ENCODE results near the gene UBE3A. TPM values are rescaled to one million over a fixed set of nuclear protein-coding genes. Genes with fewer than 3 reads are reported as not detected.

The UBE3A gene
- total RNA-seq, 1 donor from 2014 or later: 93.1 TPM

DNA sequence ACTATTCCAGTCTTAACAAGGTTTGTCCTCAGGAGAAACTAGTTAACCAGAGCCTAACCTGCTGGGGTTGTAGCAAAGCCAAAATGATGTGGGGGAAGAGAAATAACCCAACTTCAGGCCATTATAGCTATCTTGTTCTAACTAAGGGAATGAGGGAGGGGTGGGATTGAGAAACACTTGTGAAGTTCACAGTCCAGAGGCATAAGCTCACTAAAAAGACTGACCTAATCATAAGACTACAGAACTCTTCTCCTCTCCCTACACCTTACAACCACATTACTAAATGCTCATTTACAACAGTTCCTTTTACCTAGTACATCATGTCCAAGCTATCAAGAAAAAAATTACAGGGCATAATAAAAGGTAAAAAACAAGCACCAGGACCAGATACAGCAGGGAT is 52.8 kb downstream of the UBE3A start:
- no peaks in the 10 kb centered on the region for H3K36me3 ChIP-seq
- no peak for ATAC-seq

GRCh38 chr15:25381579-25381978 is 57.2 kb downstream of the UBE3A start:
- no peak overlapping the region for H3K27ac ChIP-seq
- TF ChIP-seq, protein P1, sequence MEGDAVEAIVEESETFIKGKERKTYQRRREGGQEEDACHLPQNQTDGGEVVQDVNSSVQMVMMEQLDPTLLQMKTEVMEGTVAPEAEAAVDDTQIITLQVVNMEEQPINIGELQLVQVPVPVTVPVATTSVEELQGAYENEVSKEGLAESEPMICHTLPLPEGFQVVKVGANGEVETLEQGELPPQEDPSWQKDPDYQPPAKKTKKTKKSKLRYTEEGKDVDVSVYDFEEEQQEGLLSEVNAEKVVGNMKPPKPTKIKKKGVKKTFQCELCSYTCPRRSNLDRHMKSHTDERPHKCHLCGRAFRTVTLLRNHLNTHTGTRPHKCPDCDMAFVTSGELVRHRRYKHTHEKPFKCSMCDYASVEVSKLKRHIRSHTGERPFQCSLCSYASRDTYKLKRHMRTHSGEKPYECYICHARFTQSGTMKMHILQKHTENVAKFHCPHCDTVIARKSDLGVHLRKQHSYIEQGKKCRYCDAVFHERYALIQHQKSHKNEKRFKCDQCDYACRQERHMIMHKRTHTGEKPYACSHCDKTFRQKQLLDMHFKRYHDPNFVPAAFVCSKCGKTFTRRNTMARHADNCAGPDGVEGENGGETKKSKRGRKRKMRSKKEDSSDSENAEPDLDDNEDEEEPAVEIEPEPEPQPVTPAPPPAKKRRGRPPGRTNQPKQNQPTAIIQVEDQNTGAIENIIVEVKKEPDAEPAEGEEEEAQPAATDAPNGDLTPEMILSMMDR (IDR thresholded peaks at IDR 0.05): no peak
- intact Hi-C loops (cut with DNase I): no loop called here
- DNase-seq (no peak), ATAC-seq (no peak)
- no peak overlapping the region for H3K4me3 ChIP-seq
- H3K27me3 ChIP-seq: no peaks in the 10 kb centered on the region
- no peaks in the 10 kb centered on the region for H3K36me3 ChIP-seq
- H3K4me1 ChIP-seq: no peaks in the 10 kb centered on the region
- peaks cover 5% of the 10 kb centered on the region for H3K9me3 ChIP-seq

More for the DNA sequence above, 52.8 kb downstream of the UBE3A start:
- TF ChIP-seq, protein P1 (IDR thresholded peaks at IDR 0.05): no peak
- intact Hi-C loops (cut with DNase I): no loop called here
- Histone ChIP-seq H3K4me1 (no peaks in the 10 kb centered on the region), H3K9me3 (peaks cover 8% of the 10 kb centered on the region), H3K4me3 (no peak overlapping the region), H3K27me3 (no peaks in the 10 kb centered on the region), H3K27ac (no peak overlapping the region)
- DNase-seq: no peak

DNA sequence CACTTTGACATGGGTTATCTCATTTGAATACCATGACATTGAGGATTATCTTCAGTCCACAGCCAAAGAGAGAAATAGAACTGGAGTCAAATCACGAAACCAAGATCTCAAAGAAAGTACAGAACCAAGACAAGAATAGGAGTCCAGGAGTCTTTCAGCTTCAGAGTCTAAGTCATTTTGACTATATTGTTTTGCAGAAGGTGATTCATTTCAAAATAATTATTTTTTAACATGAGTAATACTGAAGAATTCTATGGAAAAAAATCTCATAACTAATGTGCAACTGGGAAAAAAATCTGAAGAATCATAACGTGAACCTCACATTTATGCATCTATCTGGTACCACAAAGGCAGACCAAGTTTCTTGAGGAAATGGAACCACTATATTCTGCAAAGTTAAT is 60.3 kb downstream of the UBE3A start:
- Histone ChIP-seq H3K9me3 (no peaks in the 10 kb centered on the region), H3K4me3 (no peak overlapping the region), H3K4me1 (no peaks in the 10 kb centered on the region), H3K36me3 (peaks cover 22% of the 10 kb centered on the region), H3K27ac (no peak overlapping the region), H3K27me3 (no peaks in the 10 kb centered on the region)
- TF ChIP-seq, protein P1 (IDR thresholded peaks at IDR 0.05): no peak
- no peak for ATAC-seq
- no peak for DNase-seq
- intact Hi-C loops (cut with DNase I): no loop called here

DNA sequence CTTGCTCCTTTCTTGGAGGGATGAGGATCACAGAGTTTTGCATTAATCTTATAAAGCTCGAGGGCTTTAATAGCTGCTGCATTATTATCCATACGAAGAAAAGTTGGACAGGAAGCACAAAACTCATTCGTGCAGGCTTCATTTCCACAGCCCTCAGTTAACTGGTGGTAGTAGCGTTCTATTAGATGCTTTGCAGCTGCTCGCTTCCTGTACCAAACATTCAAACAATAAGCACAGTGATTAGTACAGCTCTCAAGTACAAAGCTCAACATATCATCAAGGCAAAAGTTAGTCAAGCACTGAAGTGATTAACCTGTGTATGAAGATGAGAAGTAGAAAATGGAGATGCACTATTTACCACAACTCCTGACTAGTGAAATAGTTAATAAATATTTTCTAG is 63.3 kb downstream of the UBE3A start:
- Histone ChIP-seq H3K4me3 (no peak overlapping the region), H3K27me3 (no peaks in the 10 kb centered on the region), H3K4me1 (no peaks in the 10 kb centered on the region), H3K36me3 (peaks cover 38% of the 10 kb centered on the region), H3K27ac (no peak overlapping the region), H3K9me3 (no peaks in the 10 kb centered on the region)
- TF ChIP-seq, protein P1 (IDR thresholded peaks at IDR 0.05): no peak
- ATAC-seq (no peak), DNase-seq (no peak)
- intact Hi-C loops (cut with DNase I): no loop called here

- H3K27me3 ChIP-seq: no peaks in the 10 kb centered on the region
- TF ChIP-seq, protein P1 (IDR thresholded peaks at IDR 0.05): no peak
- intact Hi-C loops (cut with DNase I): no loop called here
Measured at GRCh38 chr15:25374143-25374542, 64.7 kb downstream of the UBE3A start.

GRCh38 chr15:25372298-25372697 is 66.5 kb downstream of the UBE3A start:
- Histone ChIP-seq H3K36me3 (peaks cover 49% of the 10 kb centered on the region), H3K9me3 (no peaks in the 10 kb centered on the region), H3K4me1 (no peaks in the 10 kb centered on the region), H3K27me3 (no peaks in the 10 kb centered on the region), H3K27ac (no peak overlapping the region), H3K4me3 (no peak overlapping the region)
- intact Hi-C loops (cut with DNase I): no loop called here
- no peak for DNase-seq
- peak; percentile 22 for ATAC-seq
- TF ChIP-seq, protein P1 (IDR thresholded peaks at IDR 0.05): no peak

More at GRCh38 chr15:25374143-25374542, 64.7 kb downstream of the UBE3A start:
- H3K36me3 ChIP-seq: peaks cover 49% of the 10 kb centered on the region
- DNase-seq: no peak
- no peaks in the 10 kb centered on the region for H3K4me1 ChIP-seq
- H3K27ac ChIP-seq: no peak overlapping the region
- no peak for ATAC-seq
- H3K4me3 ChIP-seq: no peak overlapping the region
- no peaks in the 10 kb centered on the region for H3K9me3 ChIP-seq

Data from upper lobe of right lung (tissue), 1 donor.